ENCODE results near the gene ME3. TPM values are rescaled to one million over a fixed set of nuclear protein-coding genes. Genes with fewer than 3 reads are reported as not detected.

Gene ME3
- total and polyA plus RNA-seq, 2 donors (not counting 1 experiment from before 2014, with no cell fraction given), result 1.3 TPM; not detected in 1

DNA sequence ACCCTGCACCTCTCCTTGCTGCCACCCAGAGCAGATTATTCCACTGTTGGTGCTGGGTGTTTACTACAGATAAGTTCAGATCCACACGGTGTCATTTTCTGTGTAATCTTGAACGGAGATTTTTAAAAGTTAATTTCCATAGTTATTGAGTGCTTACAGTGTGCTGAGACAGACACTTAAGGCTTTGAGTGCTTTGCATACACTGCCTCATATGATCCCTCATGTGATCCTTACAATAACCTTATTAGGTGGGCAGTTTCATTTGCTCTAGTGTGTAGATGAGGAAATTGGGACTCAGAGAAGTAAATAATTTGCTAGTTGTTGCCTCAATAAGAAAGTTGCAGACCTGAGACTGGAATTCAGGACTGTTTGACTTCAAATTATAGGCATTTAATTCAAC, 32.3 kb upstream of the ME3 start:
- Histone ChIP-seq H3K4me3 (ENCODE audit: control extremely low read depth in 1 of 5, extremely low read depth in 1 of 5, insufficient read depth in 1 of 5, low read depth in 2 of 5, low read length in 4 of 5) (no peak overlapping the region), H4K20me1 (ENCODE audit: control insufficient read depth, insufficient read depth, low read length, poor library complexity, severe bottlenecking) (no peaks in the 10 kb centered on the region), H3K4me2 (replicated peaks; ENCODE audit: low read depth, low read length, poor library complexity, severe bottlenecking) (no peak overlapping the region), H3K79me2 (ENCODE audit: control insufficient read depth, insufficient read depth, low read length) (no peaks in the 10 kb centered on the region), H3K36me3 (replicated peaks in 1 of 2; ENCODE audit: control extremely low read depth in 1 of 2, control insufficient read depth in 1 of 2, extremely low read depth in 1 of 2, insufficient read depth in 2 of 2, low read length in 1 of 2) (no peaks in the 10 kb centered on the region), H2AFZ (ENCODE audit: insufficient read depth, low read depth, low read length, poor library complexity, severe bottlenecking) (no peak overlapping the region), H3K4me1 (ENCODE audit: control insufficient read depth in 2 of 2, insufficient read depth in 2 of 2, low read length in 2 of 2) (no peaks in the 10 kb centered on the region), H3K9me3 (ENCODE audit: control extremely low read depth in 1 of 3, control insufficient read depth in 2 of 3, insufficient read depth in 1 of 3, low read length in 2 of 3) (no peaks in the 10 kb centered on the region), H3K9ac (ENCODE audit: low read length) (no peak overlapping the region), H3K27me3 (replicated peaks in 1 of 4; ENCODE audit: control extremely low read depth in 1 of 4, control insufficient read depth in 3 of 4, insufficient read depth in 4 of 4, low read length in 3 of 4) (no peaks in the 10 kb centered on the region), H3K27ac (ENCODE audit: low read length in 2 of 2) (no peak overlapping the region)
- TF ChIP-seq EZH2 (IDR thresholded peaks at IDR 0.05; ENCODE audit: borderline replicate concordance, insufficient read depth, low read depth, low read length, poor library complexity, severe bottlenecking), result no peak
- TF ChIP-seq, protein P1, sequence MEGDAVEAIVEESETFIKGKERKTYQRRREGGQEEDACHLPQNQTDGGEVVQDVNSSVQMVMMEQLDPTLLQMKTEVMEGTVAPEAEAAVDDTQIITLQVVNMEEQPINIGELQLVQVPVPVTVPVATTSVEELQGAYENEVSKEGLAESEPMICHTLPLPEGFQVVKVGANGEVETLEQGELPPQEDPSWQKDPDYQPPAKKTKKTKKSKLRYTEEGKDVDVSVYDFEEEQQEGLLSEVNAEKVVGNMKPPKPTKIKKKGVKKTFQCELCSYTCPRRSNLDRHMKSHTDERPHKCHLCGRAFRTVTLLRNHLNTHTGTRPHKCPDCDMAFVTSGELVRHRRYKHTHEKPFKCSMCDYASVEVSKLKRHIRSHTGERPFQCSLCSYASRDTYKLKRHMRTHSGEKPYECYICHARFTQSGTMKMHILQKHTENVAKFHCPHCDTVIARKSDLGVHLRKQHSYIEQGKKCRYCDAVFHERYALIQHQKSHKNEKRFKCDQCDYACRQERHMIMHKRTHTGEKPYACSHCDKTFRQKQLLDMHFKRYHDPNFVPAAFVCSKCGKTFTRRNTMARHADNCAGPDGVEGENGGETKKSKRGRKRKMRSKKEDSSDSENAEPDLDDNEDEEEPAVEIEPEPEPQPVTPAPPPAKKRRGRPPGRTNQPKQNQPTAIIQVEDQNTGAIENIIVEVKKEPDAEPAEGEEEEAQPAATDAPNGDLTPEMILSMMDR (IDR thresholded peaks at IDR 0.05), result no peak
- no peaks in the 10 kb centered on the region for H3K9me3 Mint-ChIP-seq (ENCODE audit: insufficient read depth)
- ATAC-seq (ENCODE audit: low read depth) (no peak), DNase-seq (no peak)
- ChIA-PET POLR2A (no interaction called here), CTCF (no interaction called here)
- no peak overlapping the region for H3K4me3 Mint-ChIP-seq
- peaks cover 5% of the 10 kb centered on the region for H3K27me3 Mint-ChIP-seq
- WGBS (ENCODE audit: insufficient coverage), result no CpG with 5 or more reads among the region's 2 CpGs
- H3K4me1 Mint-ChIP-seq, result no peaks in the 10 kb centered on the region
- intact Hi-C loops (cut with micrococcal nuclease), result no loop called here
- no peak overlapping the region for H3K27ac Mint-ChIP-seq

DNA sequence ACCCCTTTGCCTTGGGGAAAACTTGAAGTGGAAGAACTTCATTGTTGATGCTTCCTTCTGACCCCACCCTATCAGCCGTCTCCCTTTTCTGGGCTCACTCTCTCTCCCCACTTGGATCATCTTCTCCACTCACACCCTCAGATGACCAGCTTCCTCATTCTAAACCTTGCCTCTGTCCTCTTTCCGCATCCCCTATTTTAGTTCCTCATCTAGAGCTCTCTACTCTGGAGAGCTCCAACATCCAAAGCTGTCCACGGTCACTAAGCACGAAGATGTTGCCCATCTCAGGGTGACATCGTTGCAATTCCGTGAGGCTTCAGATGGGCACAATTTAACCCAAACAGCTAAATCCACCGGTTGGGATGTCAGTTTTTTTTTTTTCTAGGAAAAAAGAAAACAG, 31.6 kb upstream of the ME3 start:
- ChIA-PET CTCF (no interaction called here), POLR2A (no interaction called here)
- no peak overlapping the region for H3K9ac ChIP-seq (ENCODE audit: low read length)
- no peak overlapping the region for H3K4me2 ChIP-seq (replicated peaks; ENCODE audit: low read depth, low read length, poor library complexity, severe bottlenecking)
- H2AFZ ChIP-seq (ENCODE audit: insufficient read depth, low read depth, low read length, poor library complexity, severe bottlenecking), result no peak overlapping the region
- ATAC-seq (ENCODE audit: low read depth), result no peak
- TF ChIP-seq, protein P1 (IDR thresholded peaks at IDR 0.05), result no peak
- no peak for TF ChIP-seq EZH2 (IDR thresholded peaks at IDR 0.05; ENCODE audit: borderline replicate concordance, insufficient read depth, low read depth, low read length, poor library complexity, severe bottlenecking)
- no peak for DNase-seq
- H3K27ac ChIP-seq (ENCODE audit: low read length in 2 of 2), result no peak overlapping the region
- no peaks in the 10 kb centered on the region for H3K4me1 ChIP-seq (ENCODE audit: control insufficient read depth in 2 of 2, insufficient read depth in 2 of 2, low read length in 2 of 2)
- H3K36me3 ChIP-seq (replicated peaks in 1 of 2; ENCODE audit: control extremely low read depth in 1 of 2, control insufficient read depth in 1 of 2, extremely low read depth in 1 of 2, insufficient read depth in 2 of 2, low read length in 1 of 2), result no peaks in the 10 kb centered on the region
- peaks cover 5% of the 10 kb centered on the region for H3K27me3 Mint-ChIP-seq
- 95% methylated on average over 2 of the region's 7 CpGs for WGBS (ENCODE audit: insufficient coverage)
- H4K20me1 ChIP-seq (ENCODE audit: control insufficient read depth, insufficient read depth, low read length, poor library complexity, severe bottlenecking), result no peaks in the 10 kb centered on the region
- H3K27me3 ChIP-seq (replicated peaks in 1 of 4; ENCODE audit: control extremely low read depth in 1 of 4, control insufficient read depth in 3 of 4, insufficient read depth in 4 of 4, low read length in 3 of 4), result no peaks in the 10 kb centered on the region
- no peaks in the 10 kb centered on the region for H3K9me3 Mint-ChIP-seq (ENCODE audit: insufficient read depth)
- no peak overlapping the region for H3K27ac Mint-ChIP-seq
- no peak overlapping the region for H3K4me3 Mint-ChIP-seq
- no peaks in the 10 kb centered on the region for H3K9me3 ChIP-seq (ENCODE audit: control extremely low read depth in 1 of 3, control insufficient read depth in 2 of 3, insufficient read depth in 1 of 3, low read length in 2 of 3)
- no peak overlapping the region for H3K4me3 ChIP-seq (ENCODE audit: control extremely low read depth in 1 of 5, extremely low read depth in 1 of 5, insufficient read depth in 1 of 5, low read depth in 2 of 5, low read length in 4 of 5)
- no peaks in the 10 kb centered on the region for H3K79me2 ChIP-seq (ENCODE audit: control insufficient read depth, insufficient read depth, low read length)
- no peaks in the 10 kb centered on the region for H3K4me1 Mint-ChIP-seq
- intact Hi-C loops (cut with micrococcal nuclease), result no loop called here
